ENCODE results near the gene KRT36. TPM values are rescaled to one million over a fixed set of nuclear protein-coding genes. Genes with fewer than 3 reads are reported as not detected.

KRT36 gene
- total and polyA plus RNA-seq, 9 donors, result not detected

DNA sequence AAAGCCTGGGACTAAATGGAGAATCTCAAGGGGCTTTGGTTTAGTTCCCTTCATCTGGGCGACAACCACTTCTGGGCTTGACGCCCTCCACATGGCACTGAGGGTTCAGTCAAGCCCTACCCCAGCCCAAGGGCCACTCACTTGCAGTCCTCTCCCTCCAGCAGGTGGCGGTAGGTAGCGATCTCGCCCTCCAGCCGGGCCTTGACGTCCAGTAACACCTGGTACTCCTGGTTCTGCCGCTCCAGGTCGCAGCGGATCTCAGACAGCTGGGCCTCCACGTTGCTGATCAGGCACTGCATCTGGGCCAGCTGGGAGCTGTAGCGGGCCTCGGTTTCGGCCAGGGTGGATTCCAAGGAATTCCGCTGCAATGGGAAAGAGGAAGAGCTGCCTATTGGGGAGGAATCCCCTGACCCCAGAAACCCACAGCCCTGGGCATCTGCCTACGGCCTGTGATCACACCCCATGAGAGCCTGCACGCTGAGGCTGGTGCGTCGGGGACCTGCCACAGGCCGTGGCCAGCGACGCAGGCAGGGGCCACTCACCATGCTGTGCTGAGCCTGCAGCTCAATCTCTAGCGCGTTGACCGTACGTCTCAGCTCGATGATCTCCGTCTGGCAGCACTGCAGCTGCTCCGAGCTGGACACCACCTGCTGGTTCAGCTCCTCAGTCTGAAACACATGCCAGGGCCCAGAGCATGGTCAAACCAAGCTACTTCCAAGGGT is 2.7 kb downstream of the KRT36 start:
- DNase-seq, result no peak
- H3K27ac ChIP-seq (ENCODE audit: low read length), result no peak overlapping the region
- no peaks in the 10 kb centered on the region for H3K36me3 ChIP-seq (ENCODE audit: control insufficient read depth, insufficient read depth, low read length)
- H3K4me3 ChIP-seq (ENCODE audit: low read length), result no peak overlapping the region
- 62% methylated on average over 19 of the region's 29 CpGs for WGBS (ENCODE audit: insufficient coverage)
- no peaks in the 10 kb centered on the region for H3K9me3 ChIP-seq (replicated peaks; ENCODE audit: control insufficient read depth, low read depth, low read length)
- peaks cover 11% of the 10 kb centered on the region for H3K27me3 ChIP-seq (ENCODE audit: control insufficient read depth, insufficient read depth, low read length)
- H3K4me1 ChIP-seq (ENCODE audit: control insufficient read depth, insufficient read depth, low read length), result no peaks in the 10 kb centered on the region

- Histone ChIP-seq H3K9me3 (replicated peaks; ENCODE audit: control insufficient read depth, low read depth, low read length) (no peaks in the 10 kb centered on the region), H3K4me1 (ENCODE audit: control insufficient read depth, insufficient read depth, low read length) (no peaks in the 10 kb centered on the region), H3K27ac (ENCODE audit: low read length) (no peak overlapping the region), H3K27me3 (ENCODE audit: control insufficient read depth, insufficient read depth, low read length) (peaks cover 8% of the 10 kb centered on the region), H3K36me3 (ENCODE audit: control insufficient read depth, insufficient read depth, low read length) (no peaks in the 10 kb centered on the region), H3K4me3 (ENCODE audit: low read length) (no peak overlapping the region)
- WGBS (ENCODE audit: insufficient coverage), result 94% methylated on average over 13 of the region's 13 CpGs
- no peak for DNase-seq
Measured at GRCh38 chr17:41486316-41486715, 3.4 kb downstream of the KRT36 start.

- no peaks in the 10 kb centered on the region for H3K4me1 ChIP-seq (ENCODE audit: control insufficient read depth, insufficient read depth, low read length)
- no peak overlapping the region for H3K27ac ChIP-seq (ENCODE audit: low read length)
- H3K36me3 ChIP-seq (ENCODE audit: control insufficient read depth, insufficient read depth, low read length), result no peaks in the 10 kb centered on the region
- no peaks in the 10 kb centered on the region for H3K9me3 ChIP-seq (replicated peaks; ENCODE audit: control insufficient read depth, low read depth, low read length)
- H3K27me3 ChIP-seq (ENCODE audit: control insufficient read depth, insufficient read depth, low read length), result peaks cover 6% of the 10 kb centered on the region
- 83% methylated on average over 8 of the region's 8 CpGs for WGBS (ENCODE audit: insufficient coverage)
- no peak overlapping the region for H3K4me3 ChIP-seq (ENCODE audit: low read length)
- no peak for DNase-seq
Measured at GRCh38 chr17:41484920-41485904, 4.5 kb downstream of the KRT36 start.

GRCh38 chr17:41483991-41484826 is 5.5 kb downstream of the KRT36 start:
- no peak for DNase-seq
- Histone ChIP-seq H3K27me3 (ENCODE audit: control insufficient read depth, insufficient read depth, low read length) (peaks cover 6% of the 10 kb centered on the region), H3K4me3 (ENCODE audit: low read length) (no peak overlapping the region), H3K36me3 (ENCODE audit: control insufficient read depth, insufficient read depth, low read length) (no peaks in the 10 kb centered on the region), H3K9me3 (replicated peaks; ENCODE audit: control insufficient read depth, low read depth, low read length) (no peaks in the 10 kb centered on the region), H3K4me1 (ENCODE audit: control insufficient read depth, insufficient read depth, low read length) (no peaks in the 10 kb centered on the region), H3K27ac (ENCODE audit: low read length) (no peak overlapping the region)
- WGBS (ENCODE audit: insufficient coverage), result 66% methylated on average over 2 of the region's 7 CpGs

- 41% methylated on average over 2 of the region's 9 CpGs for WGBS (ENCODE audit: insufficient coverage)
- Histone ChIP-seq H3K27ac (ENCODE audit: low read length) (no peak overlapping the region), H3K27me3 (ENCODE audit: control insufficient read depth, insufficient read depth, low read length) (peaks cover 6% of the 10 kb centered on the region), H3K4me1 (ENCODE audit: control insufficient read depth, insufficient read depth, low read length) (no peaks in the 10 kb centered on the region), H3K9me3 (replicated peaks; ENCODE audit: control insufficient read depth, low read depth, low read length) (no peaks in the 10 kb centered on the region), H3K36me3 (ENCODE audit: control insufficient read depth, insufficient read depth, low read length) (no peaks in the 10 kb centered on the region), H3K4me3 (ENCODE audit: low read length) (no peak overlapping the region)
- no peak for DNase-seq
Measured at GRCh38 chr17:41483531-41483930, 6.2 kb downstream of the KRT36 start.

DNA sequence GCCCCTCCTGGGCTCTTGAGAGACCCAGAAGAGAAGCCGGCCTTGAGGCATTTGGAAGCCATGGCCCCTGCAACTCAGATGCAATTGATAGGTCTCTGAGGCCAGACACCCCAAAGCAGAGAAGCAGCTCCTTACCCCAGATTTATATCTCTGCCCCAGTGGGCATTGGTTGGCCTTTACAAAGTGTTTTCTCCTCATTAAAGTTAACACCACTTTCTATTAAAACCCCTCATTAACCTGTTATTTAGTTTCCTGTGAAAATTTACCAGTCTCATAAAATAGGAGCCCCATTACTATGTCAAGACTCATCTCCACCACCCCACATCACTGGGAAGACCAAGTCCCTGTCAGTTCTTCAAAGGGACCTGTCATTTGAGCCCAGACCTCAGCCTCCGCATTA is 8.7 kb downstream of the KRT36 start, which contains the start of gene KRT35:
Gene KRT35, minus strand, starts transcription at position 116 of the 400 bp plus-strand sequence. Its CDS starts 54 bp downstream, at position 62.
- Histone ChIP-seq H3K36me3 (ENCODE audit: control insufficient read depth, insufficient read depth, low read length) (no peaks in the 10 kb centered on the region), H3K4me3 (ENCODE audit: low read length) (no peak within 1 kb of the TSS), H3K27ac (ENCODE audit: low read length) (no peak within 1 kb of the TSS), H3K27me3 (ENCODE audit: control insufficient read depth, insufficient read depth, low read length) (peaks cover 2% of the 10 kb centered on the region), H3K9me3 (replicated peaks; ENCODE audit: control insufficient read depth, low read depth, low read length) (no peaks in the 10 kb centered on the region), H3K4me1 (ENCODE audit: control insufficient read depth, insufficient read depth, low read length) (no peaks in the 10 kb centered on the region)
- DNase-seq, result no peak
- 75% methylated on average over 2 of the region's 2 CpGs for whole genome bisulfite sequencing (ENCODE audit: insufficient coverage)

- DNase-seq, result no peak
- no peak overlapping the region for H3K27ac ChIP-seq (ENCODE audit: low read length)
- peaks cover 2% of the 10 kb centered on the region for H3K27me3 ChIP-seq (ENCODE audit: control insufficient read depth, insufficient read depth, low read length)
- H3K4me1 ChIP-seq (ENCODE audit: control insufficient read depth, insufficient read depth, low read length), result no peaks in the 10 kb centered on the region
- H3K9me3 ChIP-seq (replicated peaks; ENCODE audit: control insufficient read depth, low read depth, low read length), result no peaks in the 10 kb centered on the region
- no peak overlapping the region for H3K4me3 ChIP-seq (ENCODE audit: low read length)
- H3K36me3 ChIP-seq (ENCODE audit: control insufficient read depth, insufficient read depth, low read length), result no peaks in the 10 kb centered on the region
- 95% methylated on average over 3 of the region's 10 CpGs for WGBS (ENCODE audit: insufficient coverage)
Measured at GRCh38 chr17:41480581-41480980, 9.1 kb downstream of the KRT36 start.

DNA sequence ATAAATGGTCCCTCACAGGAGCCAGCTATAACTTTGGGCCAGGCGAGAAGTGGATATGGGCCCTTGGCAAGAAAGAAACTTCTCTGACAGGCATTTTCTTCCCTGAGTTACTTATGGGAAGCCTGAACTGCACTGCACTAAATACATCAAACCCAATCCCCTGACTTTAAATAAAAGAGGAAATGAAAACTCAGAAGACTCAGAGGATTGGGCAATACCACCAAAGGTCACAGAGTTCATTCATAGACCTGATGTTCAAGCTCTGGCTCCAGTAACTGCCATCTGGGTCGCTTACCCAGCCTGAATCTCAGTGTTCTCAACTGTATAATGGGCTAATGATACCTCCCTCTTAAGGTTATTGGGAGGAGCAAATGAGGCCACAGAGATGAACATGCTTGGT is 9.6 kb downstream of the KRT36 start:
- Histone ChIP-seq H3K27ac (ENCODE audit: low read length) (no peak overlapping the region), H3K4me3 (ENCODE audit: low read length) (no peak overlapping the region), H3K36me3 (ENCODE audit: control insufficient read depth, insufficient read depth, low read length) (no peaks in the 10 kb centered on the region), H3K9me3 (replicated peaks; ENCODE audit: control insufficient read depth, low read depth, low read length) (no peaks in the 10 kb centered on the region), H3K4me1 (ENCODE audit: control insufficient read depth, insufficient read depth, low read length) (no peaks in the 10 kb centered on the region), H3K27me3 (ENCODE audit: control insufficient read depth, insufficient read depth, low read length) (peaks cover 2% of the 10 kb centered on the region)
- no peak for DNase-seq
- 60% methylated on average over 1 of the region's 2 CpGs for WGBS (ENCODE audit: insufficient coverage)

GRCh38 chr17:41478237-41478636 is 11.5 kb downstream of the KRT36 start:
- H3K9me3 ChIP-seq (replicated peaks; ENCODE audit: control insufficient read depth, low read depth, low read length), result no peaks in the 10 kb centered on the region
- WGBS (ENCODE audit: insufficient coverage), result 85% methylated on average over 8 of the region's 8 CpGs

More at GRCh38 chr17:41478237-41478636, 11.5 kb downstream of the KRT36 start:
- DNase-seq, result no peak
- H3K36me3 ChIP-seq (ENCODE audit: control insufficient read depth, insufficient read depth, low read length), result no peaks in the 10 kb centered on the region
- H3K4me3 ChIP-seq (ENCODE audit: low read length), result no peak overlapping the region
- no peaks in the 10 kb centered on the region for H3K27me3 ChIP-seq (ENCODE audit: control insufficient read depth, insufficient read depth, low read length)
- H3K4me1 ChIP-seq (ENCODE audit: control insufficient read depth, insufficient read depth, low read length), result no peaks in the 10 kb centered on the region
- H3K27ac ChIP-seq (ENCODE audit: low read length), result no peak overlapping the region
